H1 (cell line): ENCODE data around the gene GNAT1. TPM values are rescaled to one million over a fixed set of nuclear protein-coding genes. Genes with fewer than 3 reads are reported as not detected.

Experiments
- CBX5 ChIP-seq: fragments of 300-800, 300-1000 bp; sonication (generic); IDR thresholded peaks from 2 replicates; pipeline ENCODE4 v1.7.1; 2016; ENCODE audit warnings: antibody characterized with exemption, low read length, low read depth
- CTCF ChIP-seq, 3 experiments: IDR thresholded peaks; 1 replicate in 2 of 3; 2 replicates in 1 of 3; pipeline versions ENCODE4 v1.5.1 to v1.6.1; 2011; ENCODE audit warnings: low read length in 3 of 3, mild to moderate bottlenecking in 3 of 3, inconsistent platforms in 2 of 3, low read depth in 1 of 3, moderate library complexity in 1 of 3; ENCODE audit not compliant: insufficient read depth in 1 of 3; ENCODE audit errors: control extremely low read depth in 1 of 3
- FOSL1 ChIP-seq: IDR thresholded peaks from 2 replicates; pipeline ENCODE4 v1.6.1; 2011; ENCODE audit warnings: mild to moderate bottlenecking, low read depth, low read length, moderate library complexity; ENCODE audit not compliant: insufficient read depth
- POLR2AphosphoS5 ChIP-seq: IDR thresholded peaks from 2 replicates; pipeline ENCODE4 v1.6.1; 2011; ENCODE audit warnings: low read depth, low read length
- RBBP5 ChIP-seq: IDR thresholded peaks from 2 replicates; pipeline ENCODE4 v1.7.1; 2012; ENCODE audit warnings: low read depth, mild to moderate bottlenecking, inconsistent platforms, low read length, moderate library complexity, borderline replicate concordance
- SP1 ChIP-seq: IDR thresholded peaks from 2 replicates; pipeline ENCODE4 v1.6.1; 2011; ENCODE audit warnings: low read depth, low read length
- polyA plus RNA-seq, 7 experiments: library from polyadenylated mRNA; depleted of rRNA in 3 of 7; stranded (reverse) in 5 of 7; unstranded in 2 of 7; fragments of >200 nt in 5 of 7; fragments of 200-250 nt in 2 of 7; gene quantifications; 1 replicate in 5 of 7; 2 replicates in 1 of 7; 4 replicates in 1 of 7; pipeline versions ENCODE4 v1.2.1 to v1.2.3, GENCODE V29; 2011 to 2013; ENCODE audit warnings: missing spikeins in 2 of 7, mixed read lengths in 2 of 7
- total RNA-seq: library from RNA; stranded (reverse); fragmentation: NEBNext Ultra II Directional; extraction: Animal tissue kit (Norgen Biotek cat#: 25700); gene quantifications from 2 replicates; pipeline ENCODE4 v1.2.1, GENCODE V29; 2021

The GNAT1 gene
- total and polyA plus RNA-seq, 2 of the 8 experiments (the other 6 are each of a cell fraction or from before 2014, with no cell fraction given), result 0.08 TPM; not detected in 1

GRCh38 chr3:50224639-50225038 is 33.2 kb downstream of the GNAT1 start (continued):
- TF ChIP-seq CTCF (IDR thresholded peaks at IDR 0.05; ENCODE audit: control extremely low read depth in 1 of 3, insufficient read depth in 1 of 3, low read depth in 1 of 3, low read length in 3 of 3) (peak in 2 of 3 experiments; percentile 26 to 48; a peak in 2 of 4 replicates), FOSL1 (no peak), POLR2AphosphoS5 (no peak), SP1 (no peak), CBX5 (no peak), RBBP5 (no peak)
